GM21423 (cell line): Measurements from ENCODE around the gene ZNF260.
"Not testable (repeated sequence)": the region's sequence is repeated elsewhere in the genome, so short reads cannot be mapped to it uniquely, and the experiment has no call there.

Experiments
- ATAC-seq: cut with Tn5 transposase; IDR thresholded peaks from one replicate; pipeline ENCODE4 v1.9.1; 2021; ENCODE audit warnings: mild to moderate bottlenecking, moderate library complexity; ENCODE audit not compliant: unreplicated experiment

Gene ZNF260

DNA sequence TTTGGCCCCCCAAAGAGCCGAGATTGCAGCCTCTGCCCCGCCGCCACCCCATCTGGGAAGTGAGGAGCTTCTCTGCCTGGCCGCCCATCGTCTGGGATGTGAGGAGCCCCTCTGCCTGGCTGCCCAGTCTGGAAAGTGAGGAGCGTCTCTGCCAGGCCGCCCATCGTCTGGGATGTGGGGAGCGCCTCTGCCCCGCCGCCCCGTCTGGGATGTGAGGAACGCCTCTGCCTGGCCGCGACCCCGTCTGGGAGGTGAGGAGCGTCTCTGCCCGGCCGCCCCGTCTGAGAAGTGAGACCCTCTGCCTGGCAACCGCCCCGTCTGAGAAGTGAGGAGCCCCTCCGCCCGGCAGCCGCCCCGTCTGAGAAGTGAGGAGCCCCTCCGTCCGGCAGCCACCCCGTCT, 37.2 kb downstream of the ZNF260 start:
- not testable (repeated sequence) for ATAC-seq

DNA sequence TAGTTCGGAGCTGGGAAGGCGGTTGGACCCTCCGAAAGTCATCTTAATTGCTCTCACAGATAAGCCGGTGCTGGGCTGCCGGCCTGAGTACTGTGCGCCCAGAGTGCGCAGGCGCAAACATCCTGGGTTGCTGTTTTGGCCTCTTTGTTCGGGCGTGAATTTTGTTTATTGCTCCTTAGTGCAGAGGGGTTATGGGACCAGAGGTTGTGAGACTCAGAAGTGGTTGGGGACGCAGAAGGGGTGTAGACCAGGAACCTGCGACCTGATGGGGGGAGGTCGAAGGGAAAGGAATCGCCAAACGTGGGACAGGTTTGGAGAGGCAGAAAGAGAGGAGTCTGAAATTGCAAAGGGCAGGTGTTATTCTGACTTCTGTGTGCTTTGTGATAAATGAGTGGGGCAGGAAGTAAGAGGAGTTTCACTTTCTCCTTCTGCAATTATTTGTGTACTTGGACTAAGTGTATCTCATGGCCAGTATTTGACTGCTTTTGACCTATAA, 38.1 kb downstream of the ZNF260 start:
- peak; percentile 48 for ATAC-seq

DNA sequence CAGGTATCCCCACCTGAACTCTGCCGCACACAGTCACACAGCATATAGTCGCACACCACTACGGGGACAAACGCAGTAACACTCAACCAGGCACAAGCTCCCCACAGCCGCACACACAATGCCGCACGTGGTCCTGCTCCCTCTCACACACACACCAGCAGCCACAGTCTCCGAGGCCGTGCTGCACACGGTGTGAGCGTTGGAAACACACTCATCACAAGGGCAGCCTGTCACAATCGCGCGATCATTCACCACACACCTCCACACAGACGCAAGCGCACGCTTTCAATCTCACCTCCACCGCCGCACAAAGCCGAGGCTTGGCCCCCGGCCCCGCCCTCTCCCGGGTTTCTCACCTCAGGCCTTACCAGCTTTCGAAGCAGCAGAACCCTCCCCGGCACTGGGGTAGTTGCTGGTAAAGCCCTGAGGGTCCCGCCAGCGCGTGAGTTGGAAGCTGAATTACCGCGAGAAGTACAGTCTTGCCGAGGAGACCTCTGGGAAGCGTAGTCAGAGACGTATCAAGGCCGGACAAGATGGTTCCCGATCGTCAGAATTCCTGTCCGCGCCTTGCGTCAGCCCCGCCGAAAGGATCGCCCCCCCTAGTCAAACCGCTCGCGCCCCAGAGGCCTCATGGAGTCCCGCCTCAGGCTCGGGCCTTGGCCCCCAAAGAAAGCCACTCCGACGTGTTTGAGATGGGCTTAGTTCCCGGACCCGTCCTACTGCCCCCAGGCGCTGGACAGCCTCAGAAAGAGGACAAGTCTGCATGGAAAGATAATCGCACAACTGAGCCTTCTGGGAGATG, 38.8 kb downstream of the ZNF260 start, which contains the start of gene ZNF566:
Gene ZNF566, minus strand, starts transcription at position 444 of the 802 bp plus-strand sequence. CDS start 13,004 bp downstream, outside the sequence.
- peak; percentile 89 for ATAC-seq

DNA sequence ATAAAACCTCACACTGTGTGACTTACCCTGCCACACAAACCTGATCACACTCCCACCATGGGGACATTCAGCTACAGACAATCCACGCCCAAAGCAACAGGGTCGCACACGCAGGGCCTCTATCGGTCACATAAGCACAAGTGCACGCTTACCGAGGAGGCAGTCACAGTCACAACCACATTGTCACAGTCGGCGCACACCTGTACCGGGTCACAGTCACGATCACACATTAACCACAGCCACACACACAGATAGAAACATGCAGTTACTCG, 39.3 kb downstream of the ZNF260 start:
- ATAC-seq = peak; percentile 12

DNA sequence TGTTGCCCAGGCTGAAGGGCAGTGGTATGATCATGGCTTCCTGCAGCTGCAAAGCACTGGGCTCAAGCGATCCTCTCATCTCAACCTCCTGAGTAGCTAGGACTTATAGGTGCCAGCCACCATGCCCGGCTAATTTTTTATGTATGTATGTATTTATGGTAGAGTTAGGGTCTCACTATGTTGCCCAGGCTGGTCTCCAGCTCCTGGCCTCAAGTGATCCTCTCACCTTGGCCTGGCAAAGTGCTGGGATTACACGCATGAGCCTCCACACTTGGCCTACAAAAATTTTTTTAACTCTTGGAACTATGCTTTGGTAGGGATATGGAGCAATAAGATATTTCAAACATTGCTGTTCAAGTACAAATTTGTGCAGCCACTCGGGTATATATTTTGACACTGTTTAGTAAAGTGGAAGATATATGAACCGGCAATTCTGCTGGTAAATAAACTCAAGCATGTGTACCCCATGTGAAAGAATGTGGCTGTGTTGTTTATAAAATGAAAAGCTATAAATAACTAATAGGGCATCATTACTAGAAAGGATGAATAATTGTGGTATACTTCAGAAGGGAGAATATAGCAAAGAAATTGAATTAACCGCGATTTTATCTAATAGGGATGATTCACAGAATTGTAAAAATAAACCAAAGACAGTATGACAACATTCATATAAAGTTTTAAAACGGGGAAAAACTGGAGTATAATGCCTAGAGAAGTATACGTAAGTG, 39.8 kb downstream of the ZNF260 start:
- no peak for ATAC-seq

DNA sequence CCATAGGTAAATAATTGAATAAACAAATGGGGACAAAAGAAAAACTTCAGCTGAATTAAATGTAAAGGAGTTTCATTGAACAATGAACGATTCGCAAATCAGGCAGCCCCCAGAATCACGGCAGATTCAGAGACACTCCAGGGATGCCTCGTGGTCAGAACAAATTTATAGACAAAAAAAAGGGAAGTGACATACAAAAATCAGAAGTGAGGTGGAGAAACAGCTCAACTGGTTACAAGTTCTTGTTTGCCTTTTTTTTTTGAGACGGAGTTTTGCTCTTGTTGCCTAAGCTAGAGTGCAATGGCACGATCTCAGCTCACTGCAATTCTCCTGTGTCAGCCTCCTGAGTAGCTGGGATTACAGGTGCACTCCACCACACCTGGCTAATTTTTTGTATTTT, 44.4 kb downstream of the ZNF260 start:
- ATAC-seq = no peak

DNA sequence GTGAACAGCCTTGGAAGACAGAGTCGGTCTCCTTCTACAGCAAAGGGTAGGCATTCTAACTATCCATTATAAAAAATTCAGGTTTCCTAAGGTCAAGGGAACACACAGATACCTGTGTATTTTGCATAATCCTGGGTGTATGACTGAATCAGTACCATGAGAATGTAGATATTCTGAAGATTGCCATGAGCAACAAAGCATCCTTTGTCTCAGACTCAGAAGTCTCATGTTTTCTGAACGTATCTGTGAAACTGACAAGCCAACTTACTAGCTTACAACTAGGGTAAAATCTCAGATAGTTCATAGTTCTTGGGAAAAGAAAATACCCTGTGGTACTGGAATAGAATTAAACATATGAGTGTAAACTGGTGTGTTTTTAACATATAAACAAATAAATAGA, 45.2 kb downstream of the ZNF260 start:
- no peak for ATAC-seq
